Parathyroid adenoma (tissue), 2 donors: ENCODE data around the gene CIAPIN1.

Experiments used
- H2AFZ ChIP-seq: fragments of 300-600 bp; sonication (generic); one replicate; pipeline ENCODE4 v1.7.0; 2017; ENCODE audit warnings: antibody characterized with exemption, mild to moderate bottlenecking
- H3K27ac ChIP-seq: fragments of 300-600 bp; sonication (generic); one replicate; pipeline ENCODE4 v1.7.0; 2017
- H3K27me3 ChIP-seq: fragments of 300-600 bp; sonication (generic); one replicate; pipeline ENCODE4 v1.7.0; 2017; ENCODE audit warnings: low read length; ENCODE audit not compliant: control insufficient read depth, insufficient read depth
- H3K36me3 ChIP-seq: fragments of 300-600 bp; sonication (generic); one replicate; pipeline ENCODE4 v1.7.0; 2017; ENCODE audit warnings: low read length; ENCODE audit not compliant: control insufficient read depth, insufficient read depth
- H3K4me1 ChIP-seq: fragments of 300-600 bp; sonication (generic); one replicate; pipeline ENCODE4 v1.7.0; 2017; ENCODE audit warnings: control low read depth
- H3K4me2 ChIP-seq: fragments of 300-600 bp; sonication (generic); one replicate; pipeline ENCODE4 v1.7.0; 2017; ENCODE audit warnings: low read length
- H3K4me3 ChIP-seq: fragments of 300-600 bp; sonication (generic); one replicate; pipeline ENCODE4 v1.7.0; 2017; ENCODE audit warnings: low read depth, low read length
- H3K79me2 ChIP-seq: fragments of 300-600 bp; sonication (generic); one replicate; pipeline ENCODE4 v1.7.0; 2017; ENCODE audit warnings: control low read depth
- H3K9ac ChIP-seq: fragments of 300-600 bp; sonication (generic); one replicate; pipeline ENCODE4 v1.7.0; 2017; ENCODE audit warnings: mild to moderate bottlenecking
- H3K9me3 ChIP-seq: fragments of 300-600 bp; sonication (generic); one replicate; pipeline ENCODE4 v1.7.0; 2017; ENCODE audit warnings: low read length; ENCODE audit not compliant: control insufficient read depth
- TF ChIP-seq, protein P1 (sequence below): fragments of 300-600 bp; sonication (generic); IDR thresholded peaks from one replicate; pipeline ENCODE4 v1.7.0; 2017; ENCODE audit warnings: antibody characterized with exemption, mild to moderate bottlenecking
- donor health status: primary hyperparathyroidism.

The CIAPIN1 gene

DNA sequence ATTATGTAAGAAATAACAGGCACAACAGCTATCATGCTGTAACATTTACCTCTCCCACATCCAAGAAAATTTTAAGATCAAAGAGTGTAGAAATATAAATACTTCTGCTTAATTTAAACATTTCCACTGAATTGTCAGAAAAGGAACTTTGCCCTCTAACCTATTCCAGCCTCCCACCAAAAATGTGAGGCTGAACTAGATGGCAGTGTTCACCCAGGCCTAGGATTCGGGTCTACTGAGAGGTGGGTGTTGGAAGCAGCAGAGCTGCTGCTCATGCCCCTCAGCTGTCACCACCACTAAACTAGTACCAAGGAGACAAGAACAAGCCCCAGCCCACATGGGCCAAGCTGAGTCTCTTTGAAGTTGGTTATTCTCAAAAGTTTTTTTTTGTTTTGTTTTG is 11.3 kb downstream of the CIAPIN1 start:
- Histone ChIP-seq H3K9ac (no peak overlapping the region), H3K36me3 (no peaks in the 10 kb centered on the region), H3K27ac (no peak overlapping the region), H3K4me1 (no peaks in the 10 kb centered on the region), H3K9me3 (no peaks in the 10 kb centered on the region), H3K27me3 (no peaks in the 10 kb centered on the region), H3K79me2 (no peaks in the 10 kb centered on the region), H2AFZ (no peak overlapping the region), H3K4me3 (no peak overlapping the region), H3K4me2 (no peak overlapping the region)
- TF ChIP-seq, protein P1, sequence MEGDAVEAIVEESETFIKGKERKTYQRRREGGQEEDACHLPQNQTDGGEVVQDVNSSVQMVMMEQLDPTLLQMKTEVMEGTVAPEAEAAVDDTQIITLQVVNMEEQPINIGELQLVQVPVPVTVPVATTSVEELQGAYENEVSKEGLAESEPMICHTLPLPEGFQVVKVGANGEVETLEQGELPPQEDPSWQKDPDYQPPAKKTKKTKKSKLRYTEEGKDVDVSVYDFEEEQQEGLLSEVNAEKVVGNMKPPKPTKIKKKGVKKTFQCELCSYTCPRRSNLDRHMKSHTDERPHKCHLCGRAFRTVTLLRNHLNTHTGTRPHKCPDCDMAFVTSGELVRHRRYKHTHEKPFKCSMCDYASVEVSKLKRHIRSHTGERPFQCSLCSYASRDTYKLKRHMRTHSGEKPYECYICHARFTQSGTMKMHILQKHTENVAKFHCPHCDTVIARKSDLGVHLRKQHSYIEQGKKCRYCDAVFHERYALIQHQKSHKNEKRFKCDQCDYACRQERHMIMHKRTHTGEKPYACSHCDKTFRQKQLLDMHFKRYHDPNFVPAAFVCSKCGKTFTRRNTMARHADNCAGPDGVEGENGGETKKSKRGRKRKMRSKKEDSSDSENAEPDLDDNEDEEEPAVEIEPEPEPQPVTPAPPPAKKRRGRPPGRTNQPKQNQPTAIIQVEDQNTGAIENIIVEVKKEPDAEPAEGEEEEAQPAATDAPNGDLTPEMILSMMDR = no peak

GRCh38 chr16:57434003-57434402 is 13.2 kb downstream of the CIAPIN1 start:
- Histone ChIP-seq H3K4me2 (no peak overlapping the region), H3K4me3 (no peak overlapping the region), H3K79me2 (no peaks in the 10 kb centered on the region), H3K27me3 (no peaks in the 10 kb centered on the region), H3K9ac (no peak overlapping the region), H3K36me3 (no peaks in the 10 kb centered on the region), H2AFZ (no peak overlapping the region), H3K9me3 (no peaks in the 10 kb centered on the region), H3K4me1 (no peaks in the 10 kb centered on the region), H3K27ac (no peak overlapping the region)
- TF ChIP-seq, protein P1 = no peak

- no peak overlapping the region for H3K9ac ChIP-seq
- no peak overlapping the region for H3K27ac ChIP-seq
- no peaks in the 10 kb centered on the region for H3K27me3 ChIP-seq
- H3K4me1 ChIP-seq = no peaks in the 10 kb centered on the region
- no peaks in the 10 kb centered on the region for H3K9me3 ChIP-seq
- no peak overlapping the region for H3K4me2 ChIP-seq
- TF ChIP-seq, protein P1 = no peak
- no peaks in the 10 kb centered on the region for H3K79me2 ChIP-seq
- no peak overlapping the region for H2AFZ ChIP-seq
- H3K4me3 ChIP-seq = no peak overlapping the region
- no peaks in the 10 kb centered on the region for H3K36me3 ChIP-seq
Measured at GRCh38 chr16:57432989-57433388, 14.2 kb downstream of the CIAPIN1 start.

DNA sequence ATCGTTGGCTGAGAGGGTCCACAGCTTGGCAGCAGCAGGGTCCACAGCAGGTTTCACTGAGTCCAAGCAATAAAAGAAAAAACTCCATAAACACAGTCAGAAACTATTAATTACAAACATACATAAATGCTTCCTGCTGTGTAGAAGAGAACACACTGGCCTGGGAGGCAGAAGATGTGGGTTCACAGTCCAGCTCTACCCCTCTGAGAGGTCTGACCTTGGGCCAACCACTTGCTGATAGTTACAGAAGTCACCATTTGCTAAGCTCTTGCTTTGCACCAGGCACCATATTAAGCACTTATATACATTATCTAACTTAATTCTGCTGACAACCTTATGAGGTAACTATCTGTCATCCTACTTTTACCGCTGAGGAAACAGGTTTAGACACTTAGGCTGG is 14.7 kb downstream of the CIAPIN1 start:
- TF ChIP-seq, protein P1 = no peak
- H3K79me2 ChIP-seq = no peaks in the 10 kb centered on the region
- H3K9ac ChIP-seq = no peak overlapping the region
- H2AFZ ChIP-seq = no peak overlapping the region
- H3K27me3 ChIP-seq = no peaks in the 10 kb centered on the region
- no peak overlapping the region for H3K4me3 ChIP-seq
- no peaks in the 10 kb centered on the region for H3K9me3 ChIP-seq
- no peaks in the 10 kb centered on the region for H3K4me1 ChIP-seq
- no peak overlapping the region for H3K27ac ChIP-seq
- H3K4me2 ChIP-seq = no peak overlapping the region
- H3K36me3 ChIP-seq = no peaks in the 10 kb centered on the region

DNA sequence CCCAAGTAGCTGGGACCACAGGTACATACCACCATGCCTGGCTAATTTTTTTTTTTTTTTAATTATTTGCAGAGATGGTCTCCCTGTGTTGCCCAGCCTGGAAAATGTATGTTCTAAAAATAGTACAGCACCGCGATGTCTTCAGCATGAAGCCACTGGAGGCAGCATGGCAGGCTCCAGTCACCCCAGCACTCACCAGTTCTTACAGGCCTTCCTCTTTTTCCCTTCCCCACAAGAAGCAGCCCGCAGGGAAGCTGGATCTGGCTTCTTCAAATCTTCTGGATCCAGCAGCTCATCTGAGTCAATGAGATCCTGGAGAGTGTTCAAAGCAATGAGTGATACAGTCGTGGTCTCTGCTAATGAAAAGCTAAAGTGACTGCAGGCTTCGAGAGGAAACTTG is 16.2 kb downstream of the CIAPIN1 start:
- Histone ChIP-seq H3K27me3 (no peaks in the 10 kb centered on the region), H2AFZ (no peak overlapping the region), H3K9ac (no peak overlapping the region), H3K4me3 (no peak overlapping the region), H3K9me3 (no peaks in the 10 kb centered on the region), H3K79me2 (no peaks in the 10 kb centered on the region), H3K27ac (no peak overlapping the region), H3K4me2 (no peak overlapping the region), H3K4me1 (no peaks in the 10 kb centered on the region), H3K36me3 (no peaks in the 10 kb centered on the region)
- TF ChIP-seq, protein P1 = no peak
